H1 (cell line): Measurements from ENCODE around the gene CEP170. TPM values are rescaled to one million over a fixed set of nuclear protein-coding genes. Genes with fewer than 3 reads are reported as not detected.

Experiments used
- CTCF ChIA-PET: fragments of 300-600 bp; sonication (Branson Sonifier 250); formaldehyde crosslinking; loops from one replicate; lab custom pipeline; 2021; ENCODE audit not compliant: partially characterized antibody; lab: Charles Lee
- POLR2A ChIA-PET: fragments of 300-600 bp; sonication (Branson Sonifier 250); formaldehyde crosslinking; loops from one replicate; lab custom pipeline; 2021; ENCODE audit warnings: inconsistent platforms; ENCODE audit not compliant: partially characterized antibody; lab: Charles Lee
- DNase-seq, 2 experiments: peaks; one replicate each; pipeline versions ENCODE4 v3.0.0 to v3.0.0-alpha.2; 2010 to 2022; ENCODE audit warnings: low spot score in 2 of 2, low read depth in 1 of 2, mixed read lengths in 1 of 2
- FAIRE-seq: peaks from 2 replicates; lab custom pipeline; 2011; peaks lifted over from hg19 to GRCh38; lab: Jason Lieb, UNC
- H2AFZ ChIP-seq: 2 replicates; pipeline ENCODE4 v1.8.1; 2012; ENCODE audit warnings: low read length, inconsistent platforms
- H2AK5ac ChIP-seq: 2 replicates; pipeline ENCODE4 v1.6.1; 2013; ENCODE audit warnings: low read depth, low read length
- H2BK120ac ChIP-seq: replicated peaks from 2 replicates; pipeline ENCODE3; 2013; ENCODE audit warnings: low read depth, low read length, inconsistent platforms
- H2BK12ac ChIP-seq: 2 replicates; pipeline ENCODE4 v1.6.1; 2013; ENCODE audit warnings: low read depth, low read length
- H2BK15ac ChIP-seq: 2 replicates; pipeline ENCODE4 v1.6.1; 2013; ENCODE audit warnings: low read length
- H2BK20ac ChIP-seq: 2 replicates; pipeline ENCODE4 v1.6.1; 2013; ENCODE audit warnings: low read length
- H2BK5ac ChIP-seq: 2 replicates; pipeline ENCODE4 v1.6.1; 2013; ENCODE audit warnings: low read depth, low read length
- H3K14ac ChIP-seq: 2 replicates; pipeline ENCODE4 v1.6.1; 2013; ENCODE audit warnings: inconsistent platforms; ENCODE audit not compliant: insufficient read length
- H3K18ac ChIP-seq: 2 replicates; pipeline ENCODE4 v1.6.1; 2013; ENCODE audit warnings: low read length; ENCODE audit errors: extremely low read depth
- H3K23ac ChIP-seq: 2 replicates; pipeline ENCODE4 v1.6.1; 2013; ENCODE audit warnings: inconsistent platforms; ENCODE audit not compliant: insufficient read length
- H3K23me2 ChIP-seq: 2 replicates; pipeline ENCODE4 v1.6.1; 2013; ENCODE audit warnings: low read depth, low read length
- H3K27ac ChIP-seq: 2 replicates; pipeline ENCODE4 v1.6.1; 2011; ENCODE audit warnings: low read depth, low read length, inconsistent platforms
- H3K27me3 ChIP-seq, 4 experiments: replicated peaks in 1 of 4; 1 replicate in 1 of 4; 2 replicates in 3 of 4; pipeline versions ENCODE4 v1.6.1 to v1.8.1; 2011 to 2013; ENCODE audit warnings: low read length in 3 of 4, mild to moderate bottlenecking in 3 of 4, inconsistent platforms in 2 of 4, mixed read lengths in 2 of 4, moderate library complexity in 1 of 4; ENCODE audit not compliant: control insufficient read depth in 3 of 4, insufficient read depth in 3 of 4; ENCODE audit errors: extremely low read depth in 1 of 4
- H3K36me3 ChIP-seq, 4 experiments: 2 replicates each; pipeline versions ENCODE4 v1.6.1 to v1.8.1; 2011 to 2013; ENCODE audit warnings: mild to moderate bottlenecking in 4 of 4, low read length in 3 of 4, moderate library complexity in 2 of 4, control low read depth in 1 of 4, inconsistent platforms in 1 of 4; ENCODE audit not compliant: insufficient read depth in 4 of 4, control insufficient read depth in 2 of 4
- H3K4ac ChIP-seq: replicated peaks from 2 replicates; pipeline ENCODE3; 2013; ENCODE audit warnings: low read length, low read depth, mixed read lengths, inconsistent platforms; ENCODE audit not compliant: insufficient read length
- H3K4me1 ChIP-seq, 4 experiments: replicated peaks in 1 of 4; 1 replicate in 1 of 4; 2 replicates in 3 of 4; pipeline versions ENCODE4 v1.6.1 to v1.8.1; 2011 to 2013; ENCODE audit warnings: low read length in 3 of 4, inconsistent platforms in 2 of 4, mixed read lengths in 1 of 4; ENCODE audit not compliant: insufficient read depth in 4 of 4, control insufficient read depth in 3 of 4
- H3K4me2 ChIP-seq, 2 experiments: 2 replicates each; pipeline versions ENCODE4 v1.6.1 to v1.8.1; 2011 to 2013; ENCODE audit warnings: low read depth in 2 of 2, low read length in 2 of 2, control low read depth in 1 of 2, inconsistent platforms in 1 of 2, mild to moderate bottlenecking in 1 of 2; ENCODE audit not compliant: insufficient read depth in 1 of 2
- H3K4me3 ChIP-seq, 4 experiments: fragments of 200-600, 300-600 bp in 1 of 4; sonication (generic), shearing (Covaris generic), sonication (Bioruptor Twin) in 1 of 4; 2 replicates each; pipeline versions ENCODE4 v1.5.1 to v1.8.1; 2011 to 2016; ENCODE audit warnings: low read length in 4 of 4, low read depth in 3 of 4, control low read depth in 2 of 4, inconsistent platforms in 2 of 4, mild to moderate bottlenecking in 2 of 4, mixed read lengths in 1 of 4, moderate library complexity in 1 of 4; ENCODE audit not compliant: insufficient read depth in 2 of 4; ENCODE audit errors: extremely low read depth in 1 of 4
- H3K56ac ChIP-seq: replicated peaks from 2 replicates; pipeline ENCODE3; 2013; ENCODE audit warnings: low read depth, mild to moderate bottlenecking, mixed read lengths, low read length, inconsistent platforms; ENCODE audit not compliant: insufficient read length
- H3K79me1 ChIP-seq: 2 replicates; pipeline ENCODE4 v1.6.1; 2013; ENCODE audit warnings: low read depth, low read length, control low read depth
- H3K79me2 ChIP-seq, 2 experiments: 2 replicates each; pipeline versions ENCODE4 v1.6.1 to v1.8.1; 2012 to 2013; ENCODE audit warnings: low read length in 2 of 2, mild to moderate bottlenecking in 2 of 2, inconsistent platforms in 1 of 2; ENCODE audit not compliant: insufficient read depth in 2 of 2, control insufficient read depth in 1 of 2
- H3K9ac ChIP-seq, 4 experiments: replicated peaks in 1 of 4; 1 replicate in 1 of 4; 2 replicates in 3 of 4; pipeline versions ENCODE4 v1.6.1 to v1.8.1; 2011 to 2013; ENCODE audit warnings: low read depth in 3 of 4, low read length in 3 of 4, control low read depth in 2 of 4, mild to moderate bottlenecking in 2 of 4, moderate library complexity in 2 of 4, inconsistent platforms in 1 of 4; ENCODE audit errors: extremely low read depth in 1 of 4
- H3K9me3 ChIP-seq, 2 experiments: 2 replicates each; pipeline versions ENCODE4 v1.6.1 to v1.8.1; 2012 to 2013; ENCODE audit warnings: mild to moderate bottlenecking in 2 of 2, moderate library complexity in 2 of 2, control low read depth in 1 of 2, inconsistent platforms in 1 of 2, low read depth in 1 of 2, low read length in 1 of 2, mixed read lengths in 1 of 2; ENCODE audit not compliant: insufficient read depth in 2 of 2
- H4K20me1 ChIP-seq, 2 experiments: replicated peaks in 1 of 2; 2 replicates each; pipeline versions ENCODE3 to v1.8.1; 2011 to 2013; ENCODE audit warnings: inconsistent platforms in 2 of 2, low read length in 2 of 2, mild to moderate bottlenecking in 1 of 2; ENCODE audit not compliant: insufficient read depth in 2 of 2, control insufficient read depth in 1 of 2
- H4K5ac ChIP-seq: 2 replicates; pipeline ENCODE4 v1.6.1; 2013; ENCODE audit warnings: low read length, low read depth, mixed read lengths, inconsistent platforms; ENCODE audit not compliant: insufficient read length
- H4K8ac ChIP-seq: 2 replicates; pipeline ENCODE4 v1.8.0; 2013; ENCODE audit warnings: mild to moderate bottlenecking, moderate library complexity, low read length, inconsistent platforms; ENCODE audit not compliant: insufficient read depth; ENCODE audit errors: extremely low read depth
- H4K91ac ChIP-seq: replicated peaks from 2 replicates; pipeline ENCODE3; 2013; ENCODE audit warnings: low read length, mixed read lengths, inconsistent platforms; ENCODE audit not compliant: insufficient read length
- ASH2L ChIP-seq: fragments of 200-600, 300-600 bp; sonication (generic); IDR thresholded peaks from one replicate; pipeline ENCODE4 v1.7.1; 2017; ENCODE audit warnings: low read length
- BACH1 ChIP-seq: IDR thresholded peaks from 2 replicates; pipeline ENCODE4 v1.6.1; 2012; ENCODE audit warnings: low read length, improper control_type of control experiment
- BCL11A ChIP-seq, 2 experiments: IDR thresholded peaks; one replicate each; pipeline ENCODE4 v1.6.1; 2011; ENCODE audit warnings: low read depth in 2 of 2, low read length in 2 of 2, mild to moderate bottlenecking in 2 of 2
- GABPA ChIP-seq: IDR thresholded peaks from 2 replicates; pipeline ENCODE4 v1.6.1; 2011; ENCODE audit warnings: mild to moderate bottlenecking, low read length, moderate library complexity, borderline replicate concordance; ENCODE audit not compliant: insufficient read depth
- GTF2F1 ChIP-seq: IDR thresholded peaks from 2 replicates; pipeline ENCODE4 v1.6.1; 2012; ENCODE audit warnings: low read depth, low read length, improper control_type of control experiment, borderline replicate concordance
- KDM1A ChIP-seq: fragments of 200-600, 300-600 bp; sonication (generic); IDR thresholded peaks from 2 replicates; pipeline ENCODE4 v1.7.1; 2016; ENCODE audit warnings: mild to moderate bottlenecking, low read length, borderline replicate concordance
- POLR2AphosphoS5 ChIP-seq: IDR thresholded peaks from 2 replicates; pipeline ENCODE4 v1.6.1; 2011; ENCODE audit warnings: low read depth, low read length
- RBBP5 ChIP-seq: IDR thresholded peaks from 2 replicates; pipeline ENCODE4 v1.7.1; 2012; ENCODE audit warnings: low read depth, mild to moderate bottlenecking, inconsistent platforms, low read length, moderate library complexity, borderline replicate concordance
- RFX5 ChIP-seq: IDR thresholded peaks from 2 replicates; pipeline ENCODE4 v1.6.1; 2011; ENCODE audit warnings: low read depth, low read length, improper control_type of control experiment, borderline replicate concordance
- SAP30 ChIP-seq: fragments of 300-600 bp; sonication (generic); IDR thresholded peaks from 2 replicates; pipeline ENCODE4 v1.7.1; 2012; ENCODE audit warnings: low read length, moderate library complexity, mild to moderate bottlenecking, inconsistent platforms; ENCODE audit not compliant: insufficient read depth, insufficient replicate concordance
- YY1 ChIP-seq: IDR thresholded peaks from 2 replicates; pipeline ENCODE4 v1.6.1; 2011; ENCODE audit warnings: low read depth, mild to moderate bottlenecking, low read length
- WGBS, 2 experiments: shearing (Covaris generic) in 1 of 2; methylation state at CpG; one replicate each; pipeline versions ENCODE4 v1.1.6 to v1.1.7; 2013 to 2015; ENCODE audit warnings: low lambda C conversion rate in 2 of 2, mixed read lengths in 2 of 2, inconsistent platforms in 1 of 2, low coverage in 1 of 2, missing lambda C conversion rate in 1 of 2; ENCODE audit not compliant: insufficient replicate concordance in 2 of 2, insufficient coverage in 1 of 2, insufficient read length in 1 of 2; ENCODE audit errors: extremely low coverage in 1 of 2, missing lambda C conversion rate in 1 of 2; 5-methylcytosine and 5-hydroxymethylcytosine counted together
- polyA plus RNA-seq, 7 experiments: library from polyadenylated mRNA; depleted of rRNA in 3 of 7; stranded (reverse) in 5 of 7; unstranded in 2 of 7; fragments of >200 nt in 5 of 7; fragments of 200-250 nt in 2 of 7; gene quantifications; 1 replicate in 5 of 7; 2 replicates in 1 of 7; 4 replicates in 1 of 7; pipeline versions ENCODE4 v1.2.1 to v1.2.3, GENCODE V29; 2011 to 2013; ENCODE audit warnings: missing spikeins in 2 of 7, mixed read lengths in 2 of 7
- total RNA-seq: library from RNA; stranded (reverse); fragmentation: NEBNext Ultra II Directional; extraction: Animal tissue kit (Norgen Biotek cat#: 25700); gene quantifications from 2 replicates; pipeline ENCODE4 v1.2.1, GENCODE V29; 2021

Gene CEP170
- total and polyA plus RNA-seq, 2 of the 8 experiments (the other 6 are each of a cell fraction or from before 2014, with no cell fraction given): 33.1 to 97.2 TPM

GRCh38 chr1:243266231-243266630, 11.2 kb upstream of the CEP170 start:
- Histone ChIP-seq H3K4me3 (no peak overlapping the region), H2AFZ (no peak overlapping the region), H3K79me2 (no peaks in the 10 kb centered on the region), H2BK15ac (no peak overlapping the region), H3K56ac (no peak overlapping the region), H4K20me1 (no peaks in the 10 kb centered on the region), H4K8ac (no peak overlapping the region), H3K9me3 (no peaks in the 10 kb centered on the region), H2BK120ac (no peak overlapping the region), H3K4me2 (no peak overlapping the region), H3K36me3 (no peaks in the 10 kb centered on the region), H2BK12ac (no peak overlapping the region), H3K79me1 (no peaks in the 10 kb centered on the region), H3K18ac (no peak overlapping the region), H2AK5ac (no peak overlapping the region), H2BK5ac (no peak overlapping the region; the same call in 1 of the 2 replicates), H3K23ac (no peak overlapping the region), H3K23me2 (no peaks in the 10 kb centered on the region), H3K27me3 (no peaks in the 10 kb centered on the region), H2BK20ac (no peak overlapping the region), H3K4ac (no peak overlapping the region), H3K4me1 (peaks cover 0 to 10% (median 3%) of the 10 kb centered on the region in 4 experiments; a peak in 3 of 7 replicates), H4K5ac (no peak overlapping the region), H4K91ac (no peak overlapping the region), H3K14ac (no peak overlapping the region), H3K27ac (no peak overlapping the region), H3K9ac (no peak overlapping the region)
- WGBS, 2 experiments: 98% methylated on average over 4 of the region's 4 CpGs; no CpG with 5 or more reads in 1 of the 2 experiments
- FAIRE-seq (no peak), DNase-seq (no peak)
- no peak for TF ChIP-seq YY1
- no peak for TF ChIP-seq ASH2L
- TF ChIP-seq SAP30: no peak
- TF ChIP-seq POLR2AphosphoS5: no peak
- no peak for TF ChIP-seq BACH1
- no peak for TF ChIP-seq GABPA
- TF ChIP-seq GTF2F1: no peak
- TF ChIP-seq RBBP5: no peak
- no peak for TF ChIP-seq RFX5
- TF ChIP-seq KDM1A: no peak
- TF ChIP-seq BCL11A (IDR thresholded peaks at IDR 0.05; ENCODE audit: low read depth in 2 of 2, low read length in 2 of 2): no peak
- ChIA-PET CTCF (no interaction called here), POLR2A (interaction anchor here (0.6 to 3.0 kb wide), 2 partner anchors 11 to 100 kb away, joined by 3 to 15 read pairs; partner anchors contain the start of genes CEP170 and SDCCAG8)
